ENCODE results near the gene CPZ. TPM values are rescaled to one million over a fixed set of nuclear protein-coding genes. Genes with fewer than 3 reads are reported as not detected.
"Not testable (repeated sequence)": the region's sequence is repeated elsewhere in the genome, so short reads cannot be mapped to it uniquely, and the experiment has no call there.

The CPZ gene
- polyA plus RNA-seq, 3 donors: not detected

GRCh38 chr4:8635897-8636554 lies 43.5 kb downstream of the CPZ start:
- no CpG with 5 or more reads among the region's 29 CpGs for WGBS (ENCODE audit: insufficient coverage)
- intact Hi-C loops (cut with micrococcal nuclease); H3K9ac ChIP-seq (ENCODE audit: insufficient read depth, low read length, poor library complexity, severe bottlenecking); H3K4me2 ChIP-seq (replicated peaks; ENCODE audit: extremely low read depth, low read length, poor library complexity, severe bottlenecking); H3K9me3 ChIP-seq (replicated peaks in 1 of 2; ENCODE audit: control insufficient read depth in 1 of 2, insufficient read depth in 1 of 2, low read length in 2 of 2); H3K4me3 Mint-ChIP-seq; H3K9me3 Mint-ChIP-seq; H3K36me3 Mint-ChIP-seq; H3K4me3 ChIP-seq (replicated peaks in 1 of 3; ENCODE audit: low read depth in 2 of 3, low read length in 3 of 3); H3K4me1 Mint-ChIP-seq; H3K27me3 Mint-ChIP-seq (ENCODE audit: low read depth in 3 of 3); H3K4me1 ChIP-seq (ENCODE audit: control insufficient read depth in 1 of 2, insufficient read depth in 2 of 2, low read length in 2 of 2); H3K27me3 ChIP-seq (ENCODE audit: control insufficient read depth in 2 of 2, insufficient read depth in 2 of 2, low read length in 2 of 2); H3K36me3 ChIP-seq (replicated peaks in 1 of 2; ENCODE audit: control insufficient read depth in 1 of 2, insufficient read depth in 2 of 2, low read length in 2 of 2); H3K27ac Mint-ChIP-seq; H3K27ac ChIP-seq (ENCODE audit: low read depth in 1 of 2, low read length in 2 of 2); H4K20me1 ChIP-seq (ENCODE audit: insufficient read depth, low read length); H2AFZ ChIP-seq (ENCODE audit: insufficient read depth, low read depth, low read length, poor library complexity, severe bottlenecking); DNase-seq; H3K79me2 ChIP-seq (ENCODE audit: insufficient read depth, low read length): not testable (repeated sequence)

- no peaks in the 10 kb centered on the region for H3K27me3 ChIP-seq (ENCODE audit: control insufficient read depth in 2 of 2, insufficient read depth in 2 of 2, low read length in 2 of 2)
- Mint-ChIP-seq H3K27me3 (ENCODE audit: low read depth in 3 of 3) (peaks cover 3 to 7% (median 6%) of the 10 kb centered on the region in 3 donors), H3K27ac (no peak overlapping the region), H3K9me3 (peaks cover 0 to 3% (median 0%) of the 10 kb centered on the region in 7 donors), H3K4me1 (no peaks in the 10 kb centered on the region), H3K36me3 (no peaks in the 10 kb centered on the region), H3K4me3 (no peak overlapping the region)
- WGBS (ENCODE audit: insufficient coverage): no CpG with 5 or more reads among the region's 2 CpGs
- H3K4me2 ChIP-seq (replicated peaks; ENCODE audit: extremely low read depth, low read length, poor library complexity, severe bottlenecking): no peak overlapping the region
- H2AFZ ChIP-seq (ENCODE audit: insufficient read depth, low read depth, low read length, poor library complexity, severe bottlenecking): no peak overlapping the region
- no peak for TF ChIP-seq CTCF (IDR thresholded peaks at IDR 0.05)
- H3K36me3 ChIP-seq (replicated peaks in 1 of 2; ENCODE audit: control insufficient read depth in 1 of 2, insufficient read depth in 2 of 2, low read length in 2 of 2): no peaks in the 10 kb centered on the region
- H3K79me2 ChIP-seq (ENCODE audit: insufficient read depth, low read length): no peaks in the 10 kb centered on the region
- no peak overlapping the region for H3K27ac ChIP-seq (ENCODE audit: low read depth in 1 of 2, low read length in 2 of 2)
- H4K20me1 ChIP-seq (ENCODE audit: insufficient read depth, low read length): no peaks in the 10 kb centered on the region
- no peaks in the 10 kb centered on the region for H3K4me1 ChIP-seq (ENCODE audit: control insufficient read depth in 1 of 2, insufficient read depth in 2 of 2, low read length in 2 of 2)
- intact Hi-C loops (cut with micrococcal nuclease): no loop called here
- H3K4me3 ChIP-seq (replicated peaks in 1 of 3; ENCODE audit: low read depth in 2 of 3, low read length in 3 of 3): no peak overlapping the region
- H3K9me3 ChIP-seq (replicated peaks in 1 of 2; ENCODE audit: control insufficient read depth in 1 of 2, insufficient read depth in 1 of 2, low read length in 2 of 2): no peaks in the 10 kb centered on the region
- H3K9ac ChIP-seq (ENCODE audit: insufficient read depth, low read length, poor library complexity, severe bottlenecking): no peak overlapping the region
- no peak for DNase-seq
These were observed 45.0 kb downstream of the CPZ start for GRCh38 chr4:8637456-8637984.
